Measurements from ENCODE around the gene LDLRAD1. TPM values are rescaled to one million over a fixed set of nuclear protein-coding genes. Genes with fewer than 3 reads are reported as not detected.
A peak's percentile ranks its signal among the peaks of the same experiment; 100 is the strongest.
"Not testable (repeated sequence)": the region's sequence is repeated elsewhere in the genome, so short reads cannot be mapped to it uniquely, and the experiment has no call there.

Gene LDLRAD1
- total and polyA plus RNA-seq, 12 donors = 0.32 to 8.8 (median 1.3) TPM; not detected in 1

DNA sequence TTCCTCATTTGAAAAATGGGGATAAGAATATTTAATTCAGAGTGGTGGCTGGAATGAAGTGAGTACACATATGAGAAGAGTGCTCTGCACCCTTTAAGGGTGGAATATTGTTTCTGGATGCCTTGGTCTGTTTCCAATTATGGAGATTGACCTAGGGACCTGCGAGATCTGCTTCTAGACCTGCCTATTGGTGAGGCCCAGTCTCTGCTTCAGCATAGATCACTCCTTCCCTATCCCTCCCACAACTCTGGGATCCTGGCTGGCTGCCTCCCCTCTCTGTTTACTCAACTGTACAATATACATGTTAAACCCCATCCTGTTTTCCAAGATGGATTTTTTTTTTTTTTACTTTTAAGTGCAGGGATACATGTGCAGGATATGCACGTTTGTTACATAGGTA is 6.4 kb upstream of the LDLRAD1 start:
- TF ChIP-seq POLR2A (IDR thresholded peaks at IDR 0.05) = no peak
- TF ChIP-seq, protein P1, sequence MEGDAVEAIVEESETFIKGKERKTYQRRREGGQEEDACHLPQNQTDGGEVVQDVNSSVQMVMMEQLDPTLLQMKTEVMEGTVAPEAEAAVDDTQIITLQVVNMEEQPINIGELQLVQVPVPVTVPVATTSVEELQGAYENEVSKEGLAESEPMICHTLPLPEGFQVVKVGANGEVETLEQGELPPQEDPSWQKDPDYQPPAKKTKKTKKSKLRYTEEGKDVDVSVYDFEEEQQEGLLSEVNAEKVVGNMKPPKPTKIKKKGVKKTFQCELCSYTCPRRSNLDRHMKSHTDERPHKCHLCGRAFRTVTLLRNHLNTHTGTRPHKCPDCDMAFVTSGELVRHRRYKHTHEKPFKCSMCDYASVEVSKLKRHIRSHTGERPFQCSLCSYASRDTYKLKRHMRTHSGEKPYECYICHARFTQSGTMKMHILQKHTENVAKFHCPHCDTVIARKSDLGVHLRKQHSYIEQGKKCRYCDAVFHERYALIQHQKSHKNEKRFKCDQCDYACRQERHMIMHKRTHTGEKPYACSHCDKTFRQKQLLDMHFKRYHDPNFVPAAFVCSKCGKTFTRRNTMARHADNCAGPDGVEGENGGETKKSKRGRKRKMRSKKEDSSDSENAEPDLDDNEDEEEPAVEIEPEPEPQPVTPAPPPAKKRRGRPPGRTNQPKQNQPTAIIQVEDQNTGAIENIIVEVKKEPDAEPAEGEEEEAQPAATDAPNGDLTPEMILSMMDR (IDR thresholded peaks at IDR 0.05) = no peak
- no peak overlapping the region for H3K4me3 ChIP-seq
- DNase-seq = no peak
- H3K4me1 ChIP-seq (replicated peaks in 1 of 2) = peaks cover 0 to 4% of the 10 kb centered on the region in 2 donors
- H3K27me3 ChIP-seq = no peaks in the 10 kb centered on the region
- no peaks in the 10 kb centered on the region for H3K9me3 ChIP-seq (replicated peaks in 1 of 3)
- 76 to 89% (median 80%) methylated on average over 2 of the region's 2 CpGs for WGBS, 4 donors
- intact Hi-C loops (cut with DNase I) = no loop called here
- no peak overlapping the region for H3K27ac ChIP-seq
- H3K36me3 ChIP-seq (replicated peaks in 1 of 2) = no peaks in the 10 kb centered on the region

DNA sequence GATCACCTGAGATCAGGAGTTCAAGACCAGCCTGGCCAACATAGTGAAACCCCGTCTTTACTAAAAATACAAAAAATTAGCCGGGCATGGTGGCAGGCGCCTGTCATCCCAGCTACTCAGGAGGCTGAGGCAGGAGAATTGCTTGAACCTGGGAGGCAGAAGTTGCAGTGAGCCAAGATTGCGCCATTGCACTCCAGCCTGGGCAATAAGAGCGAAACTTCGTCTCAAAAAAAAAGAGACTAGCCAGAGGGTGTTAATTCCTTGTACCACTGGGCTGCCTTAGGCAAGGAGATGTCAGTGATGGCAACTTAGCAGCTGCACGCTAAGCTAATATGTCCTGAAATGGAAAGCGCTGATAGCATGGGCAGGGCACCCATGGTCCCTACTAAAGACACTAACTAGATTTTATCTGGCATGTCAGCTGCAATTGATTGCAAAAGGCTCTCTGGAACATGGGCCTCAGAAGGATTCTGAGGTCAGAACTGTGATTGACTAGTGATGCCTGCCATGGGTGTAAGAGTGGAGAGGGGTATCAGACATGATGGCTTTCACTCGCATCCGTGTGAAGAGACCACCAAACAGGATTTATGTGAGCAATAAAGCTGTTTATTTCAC is 1.7 kb upstream of the LDLRAD1 start:
- intact Hi-C loops (cut with DNase I); H3K27me3 ChIP-seq; H3K27ac ChIP-seq; H3K36me3 ChIP-seq (replicated peaks in 1 of 2); H3K4me3 ChIP-seq; H3K9me3 ChIP-seq (replicated peaks in 1 of 3); H3K4me1 ChIP-seq (replicated peaks in 1 of 2); DNase-seq: not testable (repeated sequence)
- WGBS, 4 donors = 83 to 90% (median 87%) methylated on average over 10 of the region's 10 CpGs

DNA sequence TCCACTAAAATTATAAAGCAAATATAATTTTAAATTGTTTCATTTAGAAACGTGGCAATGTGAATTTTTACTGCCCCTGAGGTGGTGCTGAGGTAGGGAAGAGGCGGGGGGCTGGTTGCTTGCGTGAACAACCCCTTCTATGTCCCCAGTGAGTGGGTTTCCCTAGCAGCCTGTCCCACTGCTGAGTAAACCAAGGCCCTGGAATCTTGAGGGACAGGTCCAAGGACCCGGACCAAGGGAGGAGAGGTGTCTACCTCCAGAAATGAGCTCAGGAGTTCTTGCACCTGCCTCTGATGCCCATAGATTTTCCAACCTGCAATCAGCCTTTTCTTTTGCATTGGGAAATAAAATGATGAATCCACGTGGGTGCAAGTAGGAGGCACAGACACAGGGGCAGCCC is 649 bp upstream of the LDLRAD1 start:
- no peak for DNase-seq
- intact Hi-C loops (cut with DNase I) = no loop called here
- H3K27me3 ChIP-seq = no peaks in the 10 kb centered on the region
- H3K9me3 ChIP-seq (replicated peaks in 1 of 3) = no peaks in the 10 kb centered on the region
- H3K27ac ChIP-seq = no peak overlapping the region
- no peaks in the 10 kb centered on the region for H3K36me3 ChIP-seq (replicated peaks in 1 of 2)
- no peak for TF ChIP-seq POLR2A (IDR thresholded peaks at IDR 0.05)
- TF ChIP-seq, protein P1 (IDR thresholded peaks at IDR 0.05) = no peak
- no peak overlapping the region for H3K4me3 ChIP-seq
- peaks cover 0 to 3% of the 10 kb centered on the region in 2 donors for H3K4me1 ChIP-seq (replicated peaks in 1 of 2)
- WGBS, 4 donors = 66 to 80% (median 75%) methylated on average over 3 to 5 of the region's 5 CpGs

DNA sequence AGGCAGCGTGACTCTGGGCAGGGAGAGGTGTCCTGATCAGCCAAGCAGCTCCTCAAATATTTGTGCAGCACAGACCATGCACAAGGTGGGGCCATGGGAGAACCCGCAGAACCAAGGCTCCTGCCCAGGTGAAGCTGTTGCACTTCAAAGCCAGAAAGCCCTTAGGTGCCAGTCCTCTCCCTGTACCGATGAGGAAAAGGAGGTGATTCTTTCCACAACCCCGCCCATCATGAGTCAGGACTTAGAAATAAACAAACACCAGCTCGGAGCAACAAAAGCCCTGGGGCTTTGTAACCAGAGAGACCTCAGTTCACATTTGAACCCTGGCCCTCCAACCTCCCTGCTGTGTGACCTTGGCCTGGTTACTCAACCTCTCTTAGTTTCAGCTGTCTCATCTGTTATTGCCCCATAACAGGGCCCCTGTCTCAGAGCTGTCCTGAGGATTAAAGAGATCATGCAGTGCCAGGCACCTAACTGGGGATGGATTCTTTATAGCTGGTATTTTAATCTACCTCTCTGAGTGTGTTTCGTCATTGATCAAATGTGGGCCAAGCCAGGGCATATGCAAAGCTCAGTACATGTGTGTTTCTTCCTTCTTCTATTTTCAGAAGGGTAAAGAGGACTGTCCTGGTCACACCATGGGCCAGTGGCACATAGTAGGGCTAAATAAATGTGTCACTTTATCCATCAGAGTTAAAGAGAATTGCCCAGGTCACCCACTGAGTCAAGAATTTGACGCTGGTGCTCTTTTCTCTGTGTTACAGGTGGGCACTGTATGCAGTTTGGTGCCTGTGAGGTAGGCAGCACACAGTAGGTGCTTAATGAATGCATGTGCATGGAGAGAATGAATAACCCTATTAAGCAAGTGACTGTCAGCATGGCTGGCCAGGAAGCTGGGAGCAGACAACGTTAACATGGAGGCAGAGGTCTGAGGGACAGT is 1.4 kb downstream of the LDLRAD1 start:
- no peak for TF ChIP-seq POLR2A (IDR thresholded peaks at IDR 0.05)
- TF ChIP-seq, protein P1 (IDR thresholded peaks at IDR 0.05) = no peak
- Histone ChIP-seq H3K27ac (no peak overlapping the region), H3K4me3 (no peak overlapping the region), H3K36me3 (replicated peaks in 1 of 2) (no peaks in the 10 kb centered on the region), H3K4me1 (replicated peaks in 1 of 2) (peaks cover 0 to 3% of the 10 kb centered on the region in 2 donors), H3K9me3 (replicated peaks in 1 of 3) (no peaks in the 10 kb centered on the region), H3K27me3 (no peaks in the 10 kb centered on the region)
- intact Hi-C loops (cut with DNase I) = no loop called here
- 51 to 55% (median 53%) methylated on average over 7 to 8 of the region's 8 CpGs for WGBS, 4 donors
- peak in 6 of 7 donors; percentile 49 to 79 (median 62) for DNase-seq
